ENCODE data around the gene RBM8A.

DNA sequence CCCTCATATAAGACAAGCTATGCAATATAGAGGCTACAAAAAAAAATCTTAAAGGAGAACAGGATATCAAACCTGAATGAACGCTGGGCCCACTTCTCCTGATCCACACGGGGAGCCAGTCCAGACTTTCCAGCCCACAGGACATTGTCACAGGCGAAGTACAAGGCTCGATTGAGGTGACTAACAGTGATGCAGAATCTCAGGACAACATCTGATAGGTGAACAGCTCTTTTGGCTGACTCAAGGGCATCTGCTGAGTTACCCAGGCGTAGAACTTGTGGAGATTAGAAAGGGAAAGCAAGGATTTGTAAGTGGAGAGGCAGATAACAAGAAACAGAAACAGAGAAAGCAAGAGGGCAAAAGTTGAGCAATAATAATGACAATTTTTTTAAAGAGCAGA is 10.5 kb downstream of the RBM8A start:
- TF ChIP-seq, protein P1, sequence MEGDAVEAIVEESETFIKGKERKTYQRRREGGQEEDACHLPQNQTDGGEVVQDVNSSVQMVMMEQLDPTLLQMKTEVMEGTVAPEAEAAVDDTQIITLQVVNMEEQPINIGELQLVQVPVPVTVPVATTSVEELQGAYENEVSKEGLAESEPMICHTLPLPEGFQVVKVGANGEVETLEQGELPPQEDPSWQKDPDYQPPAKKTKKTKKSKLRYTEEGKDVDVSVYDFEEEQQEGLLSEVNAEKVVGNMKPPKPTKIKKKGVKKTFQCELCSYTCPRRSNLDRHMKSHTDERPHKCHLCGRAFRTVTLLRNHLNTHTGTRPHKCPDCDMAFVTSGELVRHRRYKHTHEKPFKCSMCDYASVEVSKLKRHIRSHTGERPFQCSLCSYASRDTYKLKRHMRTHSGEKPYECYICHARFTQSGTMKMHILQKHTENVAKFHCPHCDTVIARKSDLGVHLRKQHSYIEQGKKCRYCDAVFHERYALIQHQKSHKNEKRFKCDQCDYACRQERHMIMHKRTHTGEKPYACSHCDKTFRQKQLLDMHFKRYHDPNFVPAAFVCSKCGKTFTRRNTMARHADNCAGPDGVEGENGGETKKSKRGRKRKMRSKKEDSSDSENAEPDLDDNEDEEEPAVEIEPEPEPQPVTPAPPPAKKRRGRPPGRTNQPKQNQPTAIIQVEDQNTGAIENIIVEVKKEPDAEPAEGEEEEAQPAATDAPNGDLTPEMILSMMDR (IDR thresholded peaks at IDR 0.05): no peak
- TF ChIP-seq POLR2A (IDR thresholded peaks at IDR 0.05): no peak
